ENCODE data around the gene SRRM5.
"Not testable (repeated sequence)": the region's sequence is repeated elsewhere in the genome, so short reads cannot be mapped to it uniquely, and the experiment has no call there.

The SRRM5 gene

GRCh38 chr19:43638214-43638994 lies 26.5 kb downstream of the SRRM5 start:
- no peak for DNase-seq (ENCODE audit: low spot score)

GRCh38 chr19:43638995-43639518 lies 27.2 kb downstream of the SRRM5 start:
- DNase-seq (ENCODE audit: low spot score), result no peak

- DNase-seq (ENCODE audit: low spot score), result peak; percentile 28
Measured at GRCh38 chr19:43639519-43640423, 27.9 kb downstream of the SRRM5 start, which contains the start of gene CADM4. Gene CADM4, minus strand, starts transcription at chr19:43639850. Its CDS starts 60 bp downstream, at chr19:43639790.

- DNase-seq (ENCODE audit: low spot score), result no peak
Measured at GRCh38 chr19:43640424-43640757, 28.5 kb downstream of the SRRM5 start.

- no peak for DNase-seq (ENCODE audit: low spot score)
Measured at GRCh38 chr19:43641333-43641732, 29.4 kb downstream of the SRRM5 start.

GRCh38 chr19:43642531-43642930 lies 30.6 kb downstream of the SRRM5 start:
- DNase-seq (ENCODE audit: low spot score), result no peak

- no peak for DNase-seq (ENCODE audit: low spot score)
Measured at GRCh38 chr19:43643326-43643725, 31.4 kb downstream of the SRRM5 start.

- DNase-seq (ENCODE audit: low spot score), result no peak
Measured at GRCh38 chr19:43644181-43644580, 32.3 kb downstream of the SRRM5 start.

- no peak for DNase-seq (ENCODE audit: low spot score)
Measured at GRCh38 chr19:43648633-43649032, 36.7 kb downstream of the SRRM5 start.

- no peak for DNase-seq (ENCODE audit: low spot score)
Measured at GRCh38 chr19:43649514-43649913, 37.6 kb downstream of the SRRM5 start.

GRCh38 chr19:43650276-43650675 lies 38.4 kb downstream of the SRRM5 start:
- DNase-seq (ENCODE audit: low spot score), result not testable (repeated sequence)

GRCh38 chr19:43651758-43652545 lies 40.1 kb downstream of the SRRM5 start:
- DNase-seq (ENCODE audit: low spot score), result peak; percentile 65

- DNase-seq (ENCODE audit: low spot score), result no peak
Measured at GRCh38 chr19:43652546-43652874, 40.6 kb downstream of the SRRM5 start.

- no peak for DNase-seq (ENCODE audit: low spot score)
Measured at GRCh38 chr19:43656436-43656835, 44.5 kb downstream of the SRRM5 start.

- DNase-seq (ENCODE audit: low spot score), result no peak
Measured at GRCh38 chr19:43658001-43658400, 46.1 kb downstream of the SRRM5 start.

- no peak for DNase-seq (ENCODE audit: low spot score)
Measured at GRCh38 chr19:43658494-43658893, 46.6 kb downstream of the SRRM5 start.

- DNase-seq (ENCODE audit: low spot score), result no peak
Measured at GRCh38 chr19:43660301-43660970, 48.5 kb downstream of the SRRM5 start.

- DNase-seq (ENCODE audit: low spot score), result no peak
Measured at GRCh38 chr19:43660971-43661360, 49.1 kb downstream of the SRRM5 start.

GRCh38 chr19:43662487-43662886 lies 50.6 kb downstream of the SRRM5 start:
- DNase-seq (ENCODE audit: low spot score), result no peak

- DNase-seq (ENCODE audit: low spot score), result no peak
Measured at GRCh38 chr19:43664018-43664417, 52.1 kb downstream of the SRRM5 start.
